RWPE1 (cell line): ENCODE measurements around the gene CTNNBL1.
"Not testable (repeated sequence)": the region's sequence is repeated elsewhere in the genome, so short reads cannot be mapped to it uniquely, and the experiment has no call there.

Experiments used
- CTCF ChIA-PET: fragments of 350-600 bp; sonication (Branson Sonifier 250); formaldehyde crosslinking; extraction: SDS; loops from one replicate; lab custom pipeline; 2021; lab: Yijun Ruan, JAX
- POLR2A ChIA-PET: fragments of 400-600 bp; formaldehyde crosslinking; extraction: SDS; loops from one replicate; lab custom pipeline; 2020; ENCODE audit warnings: antibody characterized with exemption; ENCODE audit not compliant: low non-redundant PET; lab: Yijun Ruan, JAX
- DNase-seq: peaks from one replicate; pipeline ENCODE4 v3.0.0; 2012; ENCODE audit warnings: low spot score
- H3K27ac ChIP-seq: fragments of 450-650 bp; 2 replicates; pipeline ENCODE4 v1.5.1; 2017
- TF ChIP-seq, protein P1 (sequence below): fragments of 450-650 bp; conservative IDR thresholded peaks from 2 replicates; pipeline ENCODE4 v1.5.1; 2017; ENCODE audit warnings: low read depth, mild to moderate bottlenecking

The CTNNBL1 gene

DNA sequence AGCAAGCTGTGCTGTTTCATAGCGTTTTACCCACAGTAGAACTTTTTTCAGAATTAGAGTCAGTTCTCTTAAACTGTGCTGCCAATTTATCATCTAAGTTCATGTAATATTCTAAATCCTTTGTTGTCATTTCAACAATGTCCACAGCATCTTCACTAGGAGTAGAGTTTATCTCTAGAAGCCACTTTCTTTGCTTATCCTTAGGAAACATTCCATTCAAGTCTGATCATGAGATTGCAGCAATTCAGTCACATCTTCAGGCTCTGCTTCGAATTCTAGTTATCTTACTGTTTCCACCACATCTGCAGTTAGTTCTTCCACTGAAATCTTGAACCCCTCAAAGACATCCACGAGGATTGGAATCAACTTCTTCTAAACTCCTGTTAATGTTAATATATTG lies 12.5 kb downstream of the CTNNBL1 start:
- ChIA-PET CTCF (no interaction called here), POLR2A (no interaction called here)
- TF ChIP-seq, protein P1, sequence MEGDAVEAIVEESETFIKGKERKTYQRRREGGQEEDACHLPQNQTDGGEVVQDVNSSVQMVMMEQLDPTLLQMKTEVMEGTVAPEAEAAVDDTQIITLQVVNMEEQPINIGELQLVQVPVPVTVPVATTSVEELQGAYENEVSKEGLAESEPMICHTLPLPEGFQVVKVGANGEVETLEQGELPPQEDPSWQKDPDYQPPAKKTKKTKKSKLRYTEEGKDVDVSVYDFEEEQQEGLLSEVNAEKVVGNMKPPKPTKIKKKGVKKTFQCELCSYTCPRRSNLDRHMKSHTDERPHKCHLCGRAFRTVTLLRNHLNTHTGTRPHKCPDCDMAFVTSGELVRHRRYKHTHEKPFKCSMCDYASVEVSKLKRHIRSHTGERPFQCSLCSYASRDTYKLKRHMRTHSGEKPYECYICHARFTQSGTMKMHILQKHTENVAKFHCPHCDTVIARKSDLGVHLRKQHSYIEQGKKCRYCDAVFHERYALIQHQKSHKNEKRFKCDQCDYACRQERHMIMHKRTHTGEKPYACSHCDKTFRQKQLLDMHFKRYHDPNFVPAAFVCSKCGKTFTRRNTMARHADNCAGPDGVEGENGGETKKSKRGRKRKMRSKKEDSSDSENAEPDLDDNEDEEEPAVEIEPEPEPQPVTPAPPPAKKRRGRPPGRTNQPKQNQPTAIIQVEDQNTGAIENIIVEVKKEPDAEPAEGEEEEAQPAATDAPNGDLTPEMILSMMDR = no peak
- no peak for DNase-seq
- no peak overlapping the region for H3K27ac ChIP-seq

DNA sequence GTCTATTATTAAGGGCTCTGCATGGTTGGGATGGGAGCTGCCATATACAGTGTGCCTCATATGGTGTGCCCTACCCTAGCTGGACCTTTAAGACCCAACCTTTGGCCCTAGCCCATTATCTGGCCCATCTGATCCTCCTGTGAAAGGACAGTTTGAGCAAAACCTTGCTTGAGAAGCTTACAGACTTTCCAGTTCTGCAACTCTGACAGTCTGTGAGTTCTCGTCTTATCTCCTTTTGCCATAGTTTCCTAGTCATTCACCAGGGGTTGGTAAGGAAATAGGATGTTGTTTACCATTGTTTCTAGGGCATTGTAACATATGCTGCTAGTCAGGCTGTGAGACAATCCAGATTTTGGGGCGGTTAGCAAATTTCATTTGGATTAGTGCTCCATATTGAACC lies 17.2 kb downstream of the CTNNBL1 start:
- no peak for DNase-seq
- ChIA-PET CTCF (no interaction called here), POLR2A (interaction anchor here (0.6 kb wide), 1 partner anchor 21 kb away, joined by 3 read pairs; no protein-coding TSS in a partner anchor)
- H3K27ac ChIP-seq = no peak overlapping the region
- TF ChIP-seq, protein P1 = no peak

DNA sequence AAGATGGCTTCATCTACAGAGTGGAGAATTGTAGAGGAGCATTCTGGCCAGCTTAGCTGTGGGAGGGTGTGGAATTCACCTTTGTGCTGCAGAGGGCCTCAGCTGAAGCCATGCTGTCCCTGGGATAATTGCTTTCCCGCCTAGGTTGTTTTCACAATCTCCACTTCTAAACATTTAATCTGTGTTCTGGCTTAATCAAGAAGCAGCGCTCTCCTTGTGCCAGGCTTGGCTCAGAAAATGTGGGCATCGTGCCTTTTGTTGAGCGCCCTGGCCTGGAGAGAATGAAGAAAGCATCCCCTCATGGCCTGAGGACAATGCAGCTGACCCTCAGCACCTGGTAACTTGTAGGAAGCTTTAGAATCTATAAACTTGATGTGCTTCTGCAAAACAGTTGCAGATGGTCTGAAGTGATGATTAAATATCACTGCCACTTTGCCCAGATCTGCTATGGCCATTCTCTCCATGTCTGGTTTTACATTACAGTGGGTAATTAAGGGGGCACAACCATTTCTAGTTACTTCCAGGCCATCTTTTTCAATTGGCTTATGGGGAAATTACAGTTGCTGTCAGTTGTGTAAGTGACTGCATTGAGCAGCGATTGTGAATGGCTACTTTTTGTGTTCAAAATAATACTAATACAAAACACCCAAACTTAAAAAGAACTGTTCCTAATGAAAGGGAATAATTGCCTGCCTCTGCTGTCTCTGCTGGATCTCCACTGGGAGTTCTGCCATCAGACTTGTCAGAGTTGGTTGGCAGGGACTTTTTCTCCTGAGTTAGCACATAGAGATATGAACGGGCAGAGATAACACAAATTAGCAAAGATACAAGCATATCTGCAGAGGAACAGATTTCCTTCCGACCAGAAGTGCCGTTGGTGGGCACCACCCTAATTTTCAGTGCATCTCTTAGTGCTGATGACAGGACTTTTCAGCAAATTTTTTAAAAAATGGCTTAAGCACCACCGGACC lies 18.4 kb downstream of the CTNNBL1 start:
- CTCF ChIA-PET = no interaction called here
- TF ChIP-seq, protein P1 = no peak
- DNase-seq = no peak
- no peak overlapping the region for H3K27ac ChIP-seq
- POLR2A ChIA-PET = no interaction called here

DNA sequence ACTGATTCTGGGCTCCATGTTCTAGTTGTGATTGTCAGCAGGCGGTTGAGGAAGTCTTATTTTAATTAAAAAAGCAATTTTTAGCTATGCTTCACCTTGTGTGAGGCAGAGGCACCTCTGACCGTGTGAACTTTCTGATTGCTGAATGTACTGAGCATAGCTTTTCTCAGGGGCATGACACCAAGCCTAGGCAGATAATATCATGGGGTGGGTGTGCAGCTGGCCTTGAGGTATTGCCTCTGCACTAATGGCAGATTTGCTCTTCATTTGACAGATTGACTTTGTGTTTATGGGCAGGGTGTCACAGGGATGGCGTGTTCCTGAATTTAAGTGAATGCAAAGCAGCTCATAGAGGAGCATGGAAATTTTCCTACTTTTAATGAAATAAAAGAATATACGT lies 19.6 kb downstream of the CTNNBL1 start:
- ChIA-PET CTCF (interaction anchor here (0.6 to 1.1 kb wide), 2 partner anchors 10 to 278 kb away, joined by 3 to 4 read pairs; no protein-coding TSS in a partner anchor), POLR2A (interaction anchor here (0.7 kb wide), 1 partner anchor 859 kb away, joined by 4 read pairs; no protein-coding TSS in a partner anchor)
- no peak overlapping the region for H3K27ac ChIP-seq
- DNase-seq = no peak
- TF ChIP-seq, protein P1 = no peak

DNA sequence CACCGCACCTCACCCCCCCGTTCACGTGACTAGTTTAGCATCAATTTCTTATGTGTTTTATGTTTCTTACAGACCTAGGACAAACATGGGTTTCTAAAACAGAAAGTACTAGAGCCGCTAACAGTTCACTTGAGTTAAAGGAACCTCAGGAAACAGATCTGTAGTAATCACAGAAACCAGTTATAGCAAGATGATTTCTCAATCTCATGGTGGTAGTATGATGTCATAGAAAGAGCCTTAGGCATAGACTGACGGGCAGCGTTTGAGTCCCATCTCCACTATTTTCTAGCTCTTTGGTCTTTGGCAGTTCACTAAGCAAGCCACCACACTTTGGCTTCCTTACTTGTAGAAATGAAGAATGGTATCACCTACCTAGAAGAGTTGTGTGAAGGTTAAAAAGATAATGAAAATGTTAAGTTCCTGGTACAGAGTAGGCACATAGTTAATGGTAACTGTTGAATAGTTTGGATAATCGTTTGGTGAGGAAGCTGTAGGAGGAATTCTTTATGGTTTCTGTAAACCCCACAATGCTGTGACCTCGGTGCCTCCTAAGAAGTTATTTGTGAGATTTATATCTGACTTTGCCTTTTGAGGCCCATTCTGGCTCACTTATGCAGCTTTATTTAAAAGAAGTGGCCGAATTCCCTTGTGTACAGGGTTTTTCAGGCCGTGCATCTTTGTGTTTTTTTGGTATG lies 21.3 kb downstream of the CTNNBL1 start:
- H3K27ac ChIP-seq = no peak overlapping the region
- ChIA-PET CTCF (interaction anchor here (0.6 kb wide), 2 partner anchors 179 to 1612 kb away, joined by 3 read pairs; no protein-coding TSS in a partner anchor), POLR2A (no interaction called here)
- TF ChIP-seq, protein P1 = no peak
- DNase-seq = peak; percentile 66

DNA sequence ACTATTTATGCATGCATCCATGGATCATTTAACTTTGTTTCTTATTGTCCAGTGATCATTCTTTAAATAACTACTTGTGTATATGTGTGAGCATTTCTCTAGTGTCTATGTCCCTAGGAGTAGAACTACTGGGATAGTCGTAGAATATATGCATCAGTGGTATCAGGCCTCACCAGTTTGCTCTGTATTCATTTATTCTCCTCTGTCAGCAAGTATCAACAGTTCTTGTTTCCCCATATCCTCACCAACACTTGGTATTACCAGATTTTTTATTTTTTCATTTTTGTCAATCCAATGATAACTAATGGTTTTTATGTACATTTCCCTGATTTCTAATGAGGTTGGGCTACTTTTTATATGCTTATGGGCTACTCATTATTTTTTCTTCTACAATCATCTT lies 27.9 kb downstream of the CTNNBL1 start:
- H3K27ac ChIP-seq = no peak overlapping the region
- POLR2A ChIA-PET = no interaction called here
- TF ChIP-seq, protein P1 = no peak
- no peak for DNase-seq
- CTCF ChIA-PET = interaction anchor here (0.7 to 1.3 kb wide), 2 partner anchors 157 to 1178 kb away, joined by 3 to 7 read pairs; no protein-coding TSS in a partner anchor

DNA sequence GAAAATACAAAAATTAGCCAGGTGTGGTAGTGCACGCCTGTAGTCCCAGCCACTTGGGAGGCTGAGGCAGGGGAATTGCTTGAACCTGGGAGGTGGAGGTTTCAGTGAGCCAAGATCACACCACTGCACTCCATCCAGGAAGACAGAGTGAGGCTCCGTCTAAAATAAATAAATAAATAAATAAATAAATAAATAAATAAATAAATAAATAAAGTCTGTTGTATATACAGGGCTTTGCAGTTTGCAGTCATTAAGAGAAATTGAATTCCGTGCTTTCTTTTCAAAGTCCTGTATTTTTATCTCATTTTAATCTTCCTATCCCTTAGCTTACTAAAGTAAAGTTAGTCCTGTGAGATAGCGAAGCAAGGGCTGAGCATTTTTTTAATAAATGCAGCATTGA lies 28.5 kb downstream of the CTNNBL1 start:
- POLR2A ChIA-PET, DNase-seq, H3K27ac ChIP-seq: not testable (repeated sequence)
- CTCF ChIA-PET = interaction anchor here (0.7 to 1.3 kb wide), 3 partner anchors 10 to 1178 kb away, joined by 3 to 7 read pairs (median 4); no protein-coding TSS in a partner anchor
